Islet precursor cell (in vitro differentiated cells): ENCODE data around the gene SDF2.
"Not testable (repeated sequence)": the region's sequence is repeated elsewhere in the genome, so short reads cannot be mapped to it uniquely, and the experiment has no call there.

Source experiments
- DNase-seq: peaks from one replicate; pipeline ENCODE4 v3.0.0-alpha.2; 2018

The SDF2 gene

DNA sequence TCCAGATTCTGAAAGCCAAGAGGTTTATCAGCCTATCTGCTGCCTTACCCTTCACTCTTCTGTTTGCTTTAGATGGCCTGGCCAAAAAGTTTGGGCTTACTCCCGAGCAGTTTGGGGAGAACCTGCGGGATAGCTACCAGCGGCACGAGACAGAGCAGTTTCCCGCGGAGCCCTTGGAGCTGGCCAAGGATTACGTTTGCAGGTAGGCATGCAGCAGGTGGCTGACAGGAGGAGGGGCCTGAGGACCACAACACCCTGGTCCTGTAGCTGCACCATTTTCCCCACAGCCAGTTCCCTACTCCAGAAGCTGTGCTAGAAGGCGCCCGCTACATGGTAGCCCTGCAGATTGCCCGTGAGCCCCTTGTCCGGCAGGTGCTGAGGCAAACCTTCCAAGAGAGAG, 20.9 kb upstream of the SDF2 start:
- no peak for DNase-seq

DNA sequence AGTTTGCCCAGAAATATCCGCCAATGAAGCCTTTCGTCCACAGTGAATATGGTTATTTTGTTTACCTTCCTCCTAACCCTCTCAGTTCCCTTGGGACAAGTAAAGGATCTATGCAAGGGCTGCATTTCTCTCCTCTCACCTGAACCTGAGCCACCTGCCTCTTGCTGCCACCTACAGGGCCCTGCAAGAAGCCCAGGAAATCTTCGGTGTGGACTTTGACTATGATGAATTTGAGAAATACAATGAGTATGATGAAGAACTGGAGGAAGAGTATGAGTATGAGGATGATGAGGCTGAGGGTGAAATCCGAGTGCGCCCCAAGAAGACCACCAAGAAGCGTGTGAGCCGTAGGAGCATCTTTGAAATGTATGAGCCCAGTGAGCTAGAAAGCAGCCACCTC, 14.3 kb upstream of the SDF2 start:
- DNase-seq = no peak

DNA sequence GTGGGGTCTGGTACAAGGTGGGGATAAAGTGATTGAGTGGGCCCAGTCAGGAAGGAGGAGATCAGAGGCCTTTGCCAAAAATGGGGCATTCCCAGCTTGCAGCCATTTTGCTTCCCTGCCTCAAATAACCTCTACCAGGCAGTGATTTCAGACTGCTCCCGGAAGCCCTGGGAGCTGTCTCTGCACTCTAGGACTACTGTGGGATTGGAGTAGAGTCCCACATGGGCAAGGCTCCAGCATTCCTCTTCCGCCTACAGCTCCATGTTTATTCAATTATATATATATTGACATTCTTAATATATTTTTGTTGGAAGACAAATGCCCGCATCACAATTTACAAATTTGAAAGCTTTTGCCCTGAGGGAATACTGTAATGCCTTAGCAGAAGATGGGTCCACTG, 13.8 kb upstream of the SDF2 start:
- DNase-seq = no peak

DNA sequence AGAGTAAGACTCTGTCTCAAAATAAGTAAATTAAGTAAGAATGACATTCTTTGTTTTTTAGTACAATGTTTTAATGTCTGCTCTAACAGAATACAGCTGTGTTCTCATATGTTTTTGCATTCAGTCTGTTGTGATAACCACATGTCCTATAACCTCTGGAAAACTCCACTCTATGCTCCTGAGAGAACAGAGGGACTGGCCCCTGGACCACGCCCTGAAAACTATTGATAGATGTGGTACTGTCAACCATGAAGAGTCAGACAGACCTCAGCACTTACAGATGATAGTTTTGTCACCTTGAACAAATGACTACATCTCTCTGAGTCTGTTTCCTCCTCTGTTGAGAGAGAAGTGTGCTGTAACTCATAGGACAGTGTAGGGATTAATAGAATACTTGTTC, 8.2 kb upstream of the SDF2 start:
- no peak for DNase-seq

DNA sequence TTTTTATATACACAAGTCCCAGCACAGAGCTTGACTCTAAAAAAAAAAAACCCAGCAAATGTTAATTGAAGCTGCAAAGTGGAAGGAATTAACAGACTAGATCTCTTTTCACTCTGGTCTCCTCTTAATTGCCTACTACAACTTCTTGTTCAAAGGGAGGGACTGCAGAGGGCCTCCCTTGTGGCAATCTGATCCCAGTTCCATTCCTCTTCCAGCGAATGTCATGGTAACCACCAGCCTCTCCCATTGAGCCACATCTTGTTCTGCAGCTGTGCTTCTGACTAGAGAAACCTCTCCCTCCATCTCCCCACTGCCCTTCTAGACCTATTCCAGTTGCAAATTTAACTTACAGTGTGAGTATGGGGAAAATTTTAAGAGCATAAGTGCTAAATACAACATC, 6.2 kb upstream of the SDF2 start:
- no peak for DNase-seq

DNA sequence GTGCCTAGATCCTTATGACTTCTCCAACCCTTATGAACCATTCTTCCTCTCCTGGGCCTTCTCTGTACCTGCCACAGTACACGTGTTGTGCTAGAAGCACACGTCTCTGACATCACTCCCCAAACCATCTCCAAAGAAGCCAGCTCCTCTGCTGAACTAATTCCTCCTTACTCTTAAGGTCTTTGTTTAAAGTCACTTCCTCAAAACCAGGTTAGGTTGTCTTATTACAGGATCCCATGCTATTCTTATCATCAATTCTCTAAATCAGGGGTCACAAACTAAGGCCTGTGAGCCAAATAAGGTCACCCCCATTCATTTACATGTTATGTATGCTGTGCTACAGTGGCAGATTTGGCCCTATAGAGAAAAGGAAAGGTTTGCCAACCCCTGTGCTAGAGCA, 4.3 kb upstream of the SDF2 start:
- DNase-seq = no peak

DNA sequence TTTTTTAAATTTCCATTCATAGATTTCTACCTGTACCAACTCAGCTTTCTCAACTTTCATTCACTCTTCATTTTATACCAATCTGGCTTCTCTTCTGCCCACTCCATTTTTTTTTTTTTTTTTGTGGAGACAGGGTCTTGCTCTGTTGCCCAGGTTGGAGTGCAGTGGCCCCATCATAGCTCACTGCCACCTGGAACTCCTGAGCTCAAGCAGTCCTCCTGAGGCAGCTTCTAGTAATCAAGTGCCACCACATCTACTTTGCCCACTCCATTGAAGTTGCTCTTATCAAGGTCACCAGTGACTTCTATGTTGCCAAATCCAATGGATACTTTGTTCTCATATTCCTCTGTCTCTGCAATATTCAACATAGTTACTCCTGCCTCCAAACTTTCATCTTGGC, 2.0 kb upstream of the SDF2 start:
- no peak for DNase-seq

DNA sequence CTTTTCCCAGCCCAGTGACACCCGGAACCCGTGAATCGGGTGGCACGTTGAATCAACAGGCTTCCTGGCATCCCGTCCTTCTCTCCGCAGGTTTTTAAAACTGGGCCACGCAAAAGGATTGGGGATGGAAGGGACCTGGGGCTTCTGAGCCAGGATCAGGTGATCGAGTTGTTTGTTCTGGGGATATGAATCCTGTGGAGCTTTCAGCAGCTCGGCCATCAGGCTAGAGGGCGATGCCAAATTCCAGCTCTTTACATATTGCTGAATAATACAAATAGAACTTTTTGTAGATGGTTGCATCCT, 772 bp upstream of the SDF2 start:
- no peak for DNase-seq

DNA sequence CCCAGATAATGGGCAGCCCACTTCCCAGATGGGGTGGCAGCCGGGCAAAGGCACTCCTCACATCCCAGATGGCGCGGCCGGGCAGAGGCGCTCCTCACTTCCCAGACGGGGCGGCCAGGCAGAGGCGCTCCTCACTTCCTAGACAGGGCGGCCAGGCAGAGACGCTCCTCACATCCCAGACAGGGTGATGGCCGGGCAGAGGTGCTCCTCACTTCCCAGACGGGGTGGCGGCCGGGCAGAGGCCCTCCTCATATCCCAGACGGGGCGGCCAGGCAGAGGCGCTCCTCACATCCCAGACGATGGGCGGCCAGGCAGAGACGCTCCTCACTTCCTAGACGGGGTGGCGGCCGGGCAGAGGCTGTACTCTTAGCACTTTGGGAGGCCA, 2.2 kb downstream of the SDF2 start:
- not testable (repeated sequence) for DNase-seq

DNA sequence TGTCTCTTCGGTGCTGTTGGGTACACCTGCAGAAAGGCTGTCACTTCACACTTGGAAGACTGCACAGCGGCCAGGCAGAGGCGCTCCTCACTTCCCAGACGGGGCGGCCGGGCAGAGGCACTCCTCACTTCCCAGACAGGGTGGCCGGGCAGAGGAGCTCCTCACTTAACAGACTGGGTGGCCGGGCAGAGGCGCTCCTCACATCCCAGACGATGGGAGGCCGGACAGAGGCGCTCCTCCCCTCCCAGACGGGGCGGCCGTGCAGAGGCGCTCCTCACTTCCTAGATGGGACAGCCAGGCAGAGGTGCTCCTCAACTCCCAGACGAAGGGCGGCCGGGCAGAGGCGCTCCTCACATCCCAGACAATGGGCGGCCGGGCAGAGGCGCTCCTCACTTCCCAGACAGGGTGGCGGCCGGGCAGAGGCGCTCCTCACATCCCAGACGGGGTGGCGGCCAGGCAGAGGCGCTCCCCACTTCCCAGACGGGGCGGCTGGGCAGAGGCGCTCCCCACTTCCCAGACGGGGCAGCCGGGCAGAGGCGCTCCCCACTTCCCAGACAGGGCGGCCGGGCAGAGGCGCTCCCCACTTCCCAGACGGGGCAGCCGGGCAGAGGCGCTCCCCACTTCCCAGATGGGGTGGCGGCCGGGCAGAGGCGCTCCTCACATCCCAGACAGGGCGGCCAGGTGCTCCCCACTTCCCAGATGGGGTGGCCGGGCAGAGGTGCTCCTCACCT, 2.8 kb downstream of the SDF2 start:
- DNase-seq = not testable (repeated sequence)

DNA sequence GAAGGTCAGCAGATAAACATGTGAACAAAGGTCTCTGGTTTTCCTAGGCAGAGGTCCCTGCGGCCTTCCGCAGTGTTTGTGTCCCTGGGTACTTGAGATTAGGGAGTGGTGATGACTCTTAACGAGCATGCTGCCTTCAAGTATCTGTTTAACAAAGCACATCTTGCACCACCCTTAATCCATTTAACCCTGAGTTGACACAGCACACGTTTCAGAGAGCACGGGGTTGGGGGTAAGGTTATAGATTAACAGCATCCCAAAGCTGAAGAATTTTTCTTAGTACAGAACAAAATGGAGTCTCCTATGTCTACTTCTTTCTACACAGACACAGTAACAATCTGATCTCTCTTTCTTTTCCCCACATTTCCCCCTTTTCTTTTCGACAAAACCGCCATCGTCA, 3.4 kb downstream of the SDF2 start:
- DNase-seq = not testable (repeated sequence)

DNA sequence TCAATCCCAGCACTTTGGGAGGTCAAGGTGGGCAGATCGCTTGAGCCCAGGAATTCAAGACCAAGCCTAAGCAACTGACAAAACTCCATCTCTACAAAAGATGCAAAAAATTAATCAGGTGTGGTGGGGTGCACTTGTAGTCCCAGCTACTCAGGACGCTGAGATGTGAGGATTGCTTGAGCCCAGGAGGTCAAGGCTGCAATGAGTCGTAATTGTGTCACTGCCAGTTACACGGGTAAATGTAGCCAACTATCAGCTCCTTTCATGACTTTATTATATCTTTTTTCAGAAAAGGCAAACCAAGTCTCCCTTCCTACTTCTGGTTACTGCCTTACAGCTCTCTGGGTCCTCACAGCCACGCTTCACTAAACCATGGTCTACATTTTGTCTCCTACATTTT, 4.0 kb downstream of the SDF2 start:
- no peak for DNase-seq

DNA sequence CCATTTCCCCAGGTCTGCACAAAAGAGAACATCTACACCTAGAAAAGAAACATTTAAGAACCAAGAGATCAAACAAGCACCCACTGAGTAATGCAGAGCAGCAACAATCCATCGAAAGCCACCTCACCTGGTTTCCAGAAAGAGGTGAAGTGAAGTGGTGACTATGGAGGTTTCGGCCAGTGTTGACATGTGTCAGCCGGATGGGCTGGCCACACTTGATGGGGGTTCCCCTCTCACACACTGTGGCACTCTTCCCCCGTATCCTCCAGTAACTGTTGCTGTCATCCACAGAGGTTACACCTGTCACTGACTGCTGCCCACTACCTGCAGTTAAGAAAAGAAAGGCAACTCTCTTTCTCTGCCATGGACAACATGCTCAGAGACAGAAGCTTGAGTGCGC, 6.5 kb downstream of the SDF2 start:
- no peak for DNase-seq

DNA sequence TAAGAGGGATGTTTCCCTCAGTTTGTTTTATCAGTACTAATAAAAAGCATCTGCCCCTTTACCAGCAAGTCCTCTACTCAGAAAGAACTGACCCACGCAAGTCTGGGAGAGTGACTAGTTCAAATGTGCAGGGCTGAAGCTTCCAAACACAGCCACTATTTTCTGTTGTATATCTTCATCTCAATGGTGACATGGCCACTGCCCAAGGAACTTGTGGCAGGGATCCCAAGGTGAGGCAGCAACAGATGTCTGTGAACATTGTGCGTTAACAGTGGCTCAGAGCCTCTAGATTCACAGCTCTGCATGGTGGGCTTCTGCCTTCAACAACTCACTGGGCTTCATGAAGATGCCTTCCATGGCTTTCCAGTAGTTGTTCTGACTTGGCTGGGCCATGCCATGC, 13.0 kb downstream of the SDF2 start:
- DNase-seq = no peak

DNA sequence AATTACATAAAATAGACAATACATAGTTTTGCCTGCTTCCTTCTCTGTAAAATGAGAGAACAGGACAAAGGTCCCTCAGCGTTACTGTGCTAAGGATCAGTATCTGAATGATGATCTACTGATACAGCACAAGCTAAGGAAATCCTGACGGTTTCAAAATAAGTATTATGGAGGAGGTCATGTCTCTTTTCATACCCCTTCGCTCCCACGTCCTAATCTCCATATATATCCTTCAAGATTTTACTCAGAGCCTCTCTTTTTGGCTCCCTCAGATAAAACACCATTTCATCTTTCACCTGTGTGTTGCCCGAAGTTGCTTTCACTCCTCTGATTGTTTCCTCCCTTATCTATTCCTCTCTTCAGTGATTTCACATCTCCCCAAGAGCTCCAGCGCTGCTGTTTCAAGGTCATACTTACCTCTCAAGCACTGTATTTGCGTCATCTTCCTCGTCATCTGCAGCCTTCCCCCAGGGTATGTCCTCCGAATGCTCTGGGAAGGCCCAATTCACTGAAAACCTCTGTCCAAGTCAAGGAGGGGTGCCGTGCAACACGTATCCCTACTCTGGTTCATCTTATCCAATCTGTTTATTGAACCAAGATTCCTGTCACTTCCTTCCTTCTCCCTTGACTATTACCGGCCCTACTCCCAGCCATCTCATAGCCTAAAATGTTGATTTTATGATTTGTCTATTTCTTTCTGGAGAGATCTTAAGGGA, 15.5 kb downstream of the SDF2 start:
- DNase-seq = no peak

DNA sequence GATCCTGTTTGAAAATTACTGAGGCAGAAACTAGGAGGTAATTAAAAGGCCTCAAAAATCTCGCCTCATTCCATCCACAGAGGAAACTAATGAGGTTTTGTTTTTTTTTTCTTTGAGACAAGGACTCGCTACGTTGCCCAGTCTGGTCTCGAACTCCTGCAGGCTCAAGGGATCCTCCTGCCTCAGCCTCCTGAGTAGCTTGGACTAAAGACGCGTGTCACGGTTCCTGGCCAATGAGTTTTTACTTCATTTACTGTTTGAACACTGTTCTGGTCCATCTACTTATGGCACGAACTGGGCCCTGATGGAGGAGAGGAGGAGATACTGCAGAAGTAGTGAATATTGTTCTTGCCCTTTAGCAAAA, 16.1 kb downstream of the SDF2 start:
- no peak for DNase-seq

DNA sequence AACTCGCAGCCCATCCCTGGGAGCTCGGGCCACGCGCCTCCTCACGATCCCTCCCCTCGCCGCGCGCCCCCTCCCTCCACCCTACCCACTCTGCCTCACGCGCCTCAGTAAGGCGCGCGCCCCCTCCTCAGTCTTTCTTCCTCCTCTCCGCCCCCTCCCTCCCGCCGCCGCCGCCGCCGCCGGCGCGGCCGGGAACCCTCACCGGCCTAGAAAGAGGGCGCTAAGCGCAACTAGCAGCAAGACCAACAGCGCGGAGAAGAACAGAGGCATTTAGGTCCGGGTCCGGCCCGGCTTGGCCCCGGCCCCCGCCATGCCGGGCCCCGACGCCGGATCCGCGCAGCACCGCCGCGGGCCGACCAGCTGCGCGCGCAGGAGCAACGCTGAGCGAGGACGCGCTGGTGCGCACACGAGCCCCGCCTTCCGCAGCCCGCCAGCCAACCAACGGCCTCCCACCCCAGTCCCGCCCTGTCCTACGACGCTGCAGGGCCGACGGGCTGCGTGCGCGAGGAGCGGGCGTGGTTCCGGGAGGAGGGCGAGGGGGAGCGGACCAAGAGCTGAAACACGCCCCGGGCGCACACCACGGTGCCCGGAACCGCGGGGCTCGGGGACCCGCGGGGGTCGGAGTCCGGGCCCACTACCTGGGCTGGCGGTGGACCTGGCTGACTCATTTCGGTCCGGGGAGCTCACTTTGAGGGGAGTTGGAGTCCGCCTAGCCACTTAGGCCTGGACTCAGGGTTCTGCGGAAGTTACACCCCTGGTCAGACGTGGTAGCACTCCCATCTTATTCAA, 16.7 kb downstream of the SDF2 start, which contains the start of gene BLTP2:
BLTP2 (minus strand) TSS at position 372 of the 789 bp plus-strand sequence; CDS start at position 270, 102 bp downstream.
- DNase-seq = peak; percentile 99

DNA sequence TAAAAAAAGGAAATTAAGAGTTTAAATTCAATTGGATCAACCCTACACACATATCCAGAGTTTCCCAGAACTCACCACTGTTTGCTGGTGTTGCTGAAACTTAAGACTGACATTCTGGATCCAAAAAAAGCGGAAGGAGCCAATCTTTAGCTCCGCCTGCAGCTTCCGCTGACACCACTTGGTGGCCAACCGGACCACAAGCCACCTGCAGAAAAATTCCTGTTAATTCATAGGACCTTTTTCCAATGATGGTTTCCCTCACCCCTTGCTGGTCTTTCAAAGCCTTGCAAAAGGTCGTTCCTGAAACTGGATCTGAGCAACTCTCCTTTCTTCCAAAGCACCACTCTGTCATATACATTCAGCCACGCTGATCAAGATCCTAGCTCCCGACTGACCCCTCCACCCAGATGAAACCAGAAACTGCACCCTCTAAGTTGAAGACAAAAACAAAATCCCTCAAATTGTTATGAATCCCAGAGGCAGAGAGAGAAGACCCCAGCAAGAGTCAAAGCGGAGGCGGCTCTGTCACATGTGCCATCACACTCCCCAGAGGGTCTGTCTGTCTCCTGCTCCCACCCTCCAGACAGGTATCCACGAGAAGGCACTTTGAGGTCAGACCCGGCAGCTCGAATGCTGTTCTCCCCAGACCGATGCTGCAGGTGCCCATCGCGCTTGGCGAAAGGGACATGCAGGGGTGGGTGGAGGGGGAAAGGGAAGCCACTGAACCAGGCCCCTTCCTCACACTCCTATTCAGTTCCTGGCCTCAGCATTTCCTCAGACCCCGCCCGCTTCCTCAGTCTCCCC, 17.5 kb downstream of the SDF2 start:
- peak; percentile 80 for DNase-seq

DNA sequence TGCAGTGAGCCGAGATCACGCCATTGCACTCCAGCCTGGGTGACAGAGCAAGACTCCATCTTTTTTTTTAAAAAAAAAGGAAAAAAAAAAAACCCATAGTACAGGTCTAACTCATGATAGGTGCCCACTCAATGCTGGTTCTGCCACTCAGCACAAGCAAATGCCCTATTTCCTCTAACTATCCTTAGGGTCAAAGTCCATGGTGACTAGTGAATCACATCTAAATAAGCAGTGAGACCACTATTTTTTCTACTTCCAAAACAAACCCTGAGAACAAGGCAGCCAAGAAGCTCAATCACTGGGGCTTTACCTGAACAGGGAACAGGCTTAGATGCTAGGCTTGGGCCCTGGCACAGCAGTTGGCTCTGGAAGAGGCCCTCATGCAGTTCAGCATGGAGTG, 20.1 kb downstream of the SDF2 start:
- DNase-seq = no peak

DNA sequence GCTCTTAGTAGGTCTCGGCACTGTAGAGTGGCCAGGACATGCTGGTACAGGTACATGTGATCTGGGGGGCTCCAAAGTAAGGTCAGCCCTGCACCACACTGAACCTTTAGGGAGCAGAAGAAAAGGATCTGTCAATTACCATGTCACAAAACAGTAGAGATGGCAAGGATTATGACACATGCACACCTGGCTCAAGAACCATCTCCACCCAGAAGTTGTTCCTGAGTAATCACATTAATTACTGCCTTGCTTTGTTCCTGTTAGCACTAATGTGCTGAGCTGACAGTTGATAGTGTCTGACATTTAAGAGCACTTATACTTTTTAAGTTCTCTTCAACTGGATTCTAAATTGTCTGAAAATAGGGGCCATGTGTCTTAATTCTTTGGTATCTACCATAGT, 26.2 kb downstream of the SDF2 start:
- no peak for DNase-seq

DNA sequence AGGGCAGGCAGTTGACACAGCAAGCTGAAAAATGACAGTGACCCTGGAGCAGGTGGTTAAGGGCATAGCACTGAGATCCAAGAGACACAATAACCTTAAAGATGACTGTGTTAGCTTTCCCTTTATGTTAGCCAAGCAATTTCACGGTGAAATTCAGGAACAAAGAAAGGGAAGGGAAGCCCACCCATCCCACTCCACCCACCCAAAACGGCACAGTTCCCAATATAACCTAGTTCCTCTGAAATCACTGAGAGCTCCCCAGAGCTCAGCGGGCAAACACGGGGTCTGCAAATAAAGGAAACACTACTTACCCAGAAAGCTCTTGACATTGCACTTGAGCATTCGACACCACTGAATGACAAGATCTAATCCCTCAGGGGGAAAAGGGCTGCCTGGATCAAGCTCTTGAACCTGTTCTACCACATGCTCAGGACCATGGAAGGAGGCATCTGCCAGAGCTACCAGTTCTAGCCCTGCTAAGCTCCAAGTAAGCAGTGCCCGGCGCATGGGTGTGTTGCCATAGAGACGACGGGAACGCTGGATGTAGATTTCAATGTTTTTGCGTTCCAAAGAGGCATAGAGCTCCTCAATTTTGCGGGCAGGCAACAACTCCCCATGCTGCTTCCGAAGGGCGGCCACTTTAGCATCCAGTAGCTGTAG, 27.4 kb downstream of the SDF2 start:
- no peak for DNase-seq

DNA sequence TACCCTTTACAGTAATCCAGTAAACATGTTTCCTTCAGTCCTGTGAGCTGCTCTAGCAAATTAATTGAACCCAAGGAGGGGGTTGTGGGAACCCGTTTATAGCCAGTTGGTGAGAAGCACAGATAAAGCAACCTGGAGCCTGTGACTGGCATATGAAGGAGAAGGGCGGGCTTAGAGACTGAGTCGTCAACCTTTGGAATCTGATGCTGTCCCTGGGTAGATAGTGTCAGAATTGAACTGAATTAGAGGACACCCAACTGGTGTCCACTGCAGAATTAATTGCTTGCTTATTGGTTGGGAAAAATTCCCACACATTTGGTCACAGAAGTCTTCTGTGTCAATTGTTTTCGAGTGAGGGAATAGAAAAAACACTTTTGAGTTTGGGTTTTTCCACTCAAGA, 34.9 kb downstream of the SDF2 start:
- no peak for DNase-seq

DNA sequence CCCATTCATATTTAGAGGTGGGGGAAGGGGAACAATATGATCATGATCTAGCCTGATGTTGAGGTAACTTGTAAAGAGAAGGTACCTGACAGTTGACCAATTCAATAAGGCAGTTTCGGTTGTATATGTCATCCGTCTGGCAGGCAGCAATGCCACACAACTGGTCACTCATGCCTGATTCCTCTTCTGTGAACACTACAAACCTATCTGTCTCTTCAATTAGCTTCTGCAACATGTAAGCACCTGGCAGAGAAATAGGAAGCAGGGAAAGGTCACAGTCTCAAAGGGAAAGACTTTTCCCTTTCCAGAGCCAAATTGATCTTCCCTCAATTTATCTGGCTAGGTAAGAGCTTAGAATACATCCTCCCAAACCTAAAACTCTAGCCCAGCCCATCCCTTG, 37.6 kb downstream of the SDF2 start:
- no peak for DNase-seq
